Measurements from ENCODE around the gene SERPINE3.

SERPINE3 gene
- total RNA-seq, result 0 reads per million in 3 experiments

GRCh38 chr13:51339354-51339753, at the start of gene SERPINE3:
SERPINE3 (plus strand) TSS chr13:51339691; CDS start chr13:51341092, 1,401 bp downstream.
- DNase-seq, result no peak

GRCh38 chr13:51291341-51291740, 48.1 kb upstream of the SERPINE3 start:
- no peak for DNase-seq

- no peak for DNase-seq
These were observed 47.4 kb upstream of the SERPINE3 start for GRCh38 chr13:51292000-51292565.

GRCh38 chr13:51297556-51297955, 41.9 kb upstream of the SERPINE3 start:
- DNase-seq, result no peak

- no peak for DNase-seq
These were observed 40.7 kb upstream of the SERPINE3 start for GRCh38 chr13:51298812-51299211.

GRCh38 chr13:51303063-51303552, 36.4 kb upstream of the SERPINE3 start:
- DNase-seq, result no peak

- DNase-seq, result no peak
These were observed 35.6 kb upstream of the SERPINE3 start for GRCh38 chr13:51303882-51304281.

- DNase-seq, result no peak
These were observed 34.1 kb upstream of the SERPINE3 start for GRCh38 chr13:51305271-51305967.

- no peak for DNase-seq
These were observed 30.7 kb upstream of the SERPINE3 start for GRCh38 chr13:51308781-51309180.

GRCh38 chr13:51311231-51311630, 28.3 kb upstream of the SERPINE3 start:
- DNase-seq, result no peak

- DNase-seq, result no peak
These were observed 27.5 kb upstream of the SERPINE3 start for GRCh38 chr13:51311957-51312520.

GRCh38 chr13:51313619-51314018, 25.9 kb upstream of the SERPINE3 start:
- no peak for DNase-seq

GRCh38 chr13:51317262-51317661, 22.2 kb upstream of the SERPINE3 start:
- no peak for DNase-seq

- no peak for DNase-seq
These were observed 21.5 kb upstream of the SERPINE3 start for GRCh38 chr13:51318015-51318414.

- no peak for DNase-seq
These were observed 20.6 kb upstream of the SERPINE3 start for GRCh38 chr13:51318876-51319275.

GRCh38 chr13:51321836-51322235, 17.7 kb upstream of the SERPINE3 start:
- DNase-seq, result no peak

- DNase-seq, result no peak
These were observed 16.7 kb upstream of the SERPINE3 start for GRCh38 chr13:51322826-51323225.

GRCh38 chr13:51323824-51324511, 15.5 kb upstream of the SERPINE3 start:
- DNase-seq, result no peak

- no peak for DNase-seq
These were observed 14.6 kb upstream of the SERPINE3 start for GRCh38 chr13:51324714-51325420.

- no peak for DNase-seq
These were observed 13.7 kb upstream of the SERPINE3 start for GRCh38 chr13:51325837-51326236.

- no peak for DNase-seq
These were observed 12.7 kb upstream of the SERPINE3 start for GRCh38 chr13:51326777-51327176.

GRCh38 chr13:51327961-51328360, 11.5 kb upstream of the SERPINE3 start:
- DNase-seq, result no peak

GRCh38 chr13:51328488-51328887, 11.0 kb upstream of the SERPINE3 start:
- no peak for DNase-seq

Data from central memory CD4-positive, alpha-beta T cell (primary cell).